NT2/D1 (cell line): Measurements from ENCODE around the gene B4GALT5.

ENCODE experiments used
- YY1 ChIP-seq: IDR thresholded peaks from 2 replicates; pipeline ENCODE4 v1.6.1; 2011; ENCODE audit not compliant: insufficient read length, insufficient read depth
- ZNF274 ChIP-seq: IDR thresholded peaks from 2 replicates; pipeline ENCODE4 v1.6.1; 2011; ENCODE audit warnings: mild to moderate bottlenecking, low read depth, low read length

GRCh38 chr20:49637046-49637637 is 76.5 kb downstream of the B4GALT5 start:
- TF ChIP-seq YY1, result no peak
- TF ChIP-seq ZNF274, result no peak
